DMS53 treated with DMSO at 0.1 percent for 48 hours (cell line): ENCODE measurements around the gene HP.
A peak's percentile ranks its signal among the peaks of the same experiment; 100 is the strongest.
"Not testable (repeated sequence)": the region's sequence is repeated elsewhere in the genome, so short reads cannot be mapped to it uniquely, and the experiment has no call there.

ENCODE experiments used
- DNase-seq: peaks from one replicate; lab custom pipeline; 2025; ENCODE audit not compliant: unreplicated experiment; lab: John Stamatoyannopoulos, UW

Gene HP

GRCh38 chr16:72042157-72042660 lies 12.1 kb upstream of the HP start:
- DNase-seq = no peak

GRCh38 chr16:72043058-72043457 lies 11.2 kb upstream of the HP start:
- DNase-seq = no peak

- no peak for DNase-seq
Observed at GRCh38 chr16:72043539-72043938, 10.8 kb upstream of the HP start.

GRCh38 chr16:72044296-72044695 lies 10.0 kb upstream of the HP start:
- DNase-seq = no peak

GRCh38 chr16:72044825-72045359 lies 9.4 kb upstream of the HP start:
- no peak for DNase-seq

- no peak for DNase-seq
Observed at GRCh38 chr16:72049110-72049509, 5.2 kb upstream of the HP start.

GRCh38 chr16:72050769-72051464 lies 3.4 kb upstream of the HP start:
- DNase-seq = no peak

- no peak for DNase-seq
Observed at GRCh38 chr16:72051818-72052217, 2.5 kb upstream of the HP start.

GRCh38 chr16:72055911-72056310 lies 1.6 kb downstream of the HP start:
- DNase-seq = no peak

- not testable (repeated sequence) for DNase-seq
Observed at GRCh38 chr16:72057313-72057712, 3.0 kb downstream of the HP start.

GRCh38 chr16:72059060-72059459 lies 4.8 kb downstream of the HP start:
- DNase-seq = peak; percentile 1

- DNase-seq = no peak
Observed at GRCh38 chr16:72060405-72060804, 6.1 kb downstream of the HP start.

- no peak for DNase-seq
Observed at GRCh38 chr16:72061564-72061963, 7.3 kb downstream of the HP start.

- no peak for DNase-seq
Observed at GRCh38 chr16:72064361-72064894, 10.1 kb downstream of the HP start.

GRCh38 chr16:72066747-72067146 lies 12.4 kb downstream of the HP start:
- peak; percentile 8 for DNase-seq

- no peak for DNase-seq
Observed at GRCh38 chr16:72068930-72069329, 14.6 kb downstream of the HP start.

- no peak for DNase-seq
Observed at GRCh38 chr16:72072514-72073342, 18.4 kb downstream of the HP start.

GRCh38 chr16:72073560-72074230 lies 19.4 kb downstream of the HP start:
- DNase-seq = no peak

GRCh38 chr16:72075067-72075466 lies 20.8 kb downstream of the HP start:
- not testable (repeated sequence) for DNase-seq

- DNase-seq = not testable (repeated sequence)
Observed at GRCh38 chr16:72076991-72077706, 22.8 kb downstream of the HP start.
